K562 (cell line): ENCODE measurements around the gene ZFP62. TPM values are rescaled to one million over a fixed set of nuclear protein-coding genes. Genes with fewer than 3 reads are reported as not detected.

Experiments used
- CTBP1 ChIP-seq: fragments of 450-650 bp; IDR thresholded peaks from 2 replicates; pipeline ENCODE4 v1.6.1; 2016; ENCODE audit warnings: borderline replicate concordance
- FOXA3 ChIP-seq, 2 experiments: fragments of 450-650 bp in 1 of 2; sonication (generic) in 1 of 2; formaldehyde crosslinking; IDR thresholded peaks in 1 of 2; conservative IDR thresholded peaks in 1 of 2; 2 replicates each; pipeline versions ENCODE4 v1.4.0 to v1.8.0; 2020 to 2022; ENCODE audit warnings: mild to moderate bottlenecking in 2 of 2, missing genetic modification reagents in 1 of 2
- FOXK2 ChIP-seq, 2 experiments: fragments of 450-650 bp; IDR thresholded peaks in 1 of 2; conservative IDR thresholded peaks in 1 of 2; 2 replicates each; pipeline ENCODE4 v1.6.1; 2016; ENCODE audit warnings: low read depth in 2 of 2, mild to moderate bottlenecking in 1 of 2
- polyA plus RNA-seq, 8 experiments: library from polyadenylated mRNA; depleted of rRNA in 4 of 8; stranded (reverse) in 5 of 8; unstranded in 3 of 8; fragments of >200 nt; fragmentation: Nextera tagmentation in 2 of 8; fragmentation: Illumina TruSeq in 1 of 8; extraction: Ambion mirVana in 2 of 8; extraction: Trizol in 1 of 8; gene quantifications; 2 replicates each; pipeline versions ENCODE4 v1.2.1 to v1.2.3, GENCODE V29; 2011 to 2014; ENCODE audit warnings: inconsistent platforms in 1 of 8, missing spikeins in 1 of 8
- total RNA-seq, 7 experiments: library from RNA; depleted of rRNA in 6 of 7; stranded (reverse); fragments of >200 nt in 6 of 7; fragmentation: Illumina TruSeq in 2 of 7; extraction: Trizol in 2 of 7; gene quantifications; 2 replicates each; pipeline versions ENCODE4 v1.2.1 to v1.2.3, GENCODE V29; 2011 to 2021; ENCODE audit warnings: low replicate concordance in 1 of 7
- TF ChIP-seq, protein P1 (sequence below): fragments of 450-650 bp; IDR thresholded peaks from 2 replicates; pipeline ENCODE4 v1.6.1; 2016; ENCODE audit warnings: mild to moderate bottlenecking, moderate library complexity
- TF ChIP-seq, protein P2 (sequence below): fragments of 450-650 bp; IDR thresholded peaks from 2 replicates; pipeline ENCODE4 v1.6.1; 2016

The ZFP62 gene
- total and polyA plus RNA-seq, 9 of the 15 experiments (the other 6 are each of a cell fraction or from before 2014, with no cell fraction given), result 12.2 to 37.5 (median 25.0) TPM

DNA sequence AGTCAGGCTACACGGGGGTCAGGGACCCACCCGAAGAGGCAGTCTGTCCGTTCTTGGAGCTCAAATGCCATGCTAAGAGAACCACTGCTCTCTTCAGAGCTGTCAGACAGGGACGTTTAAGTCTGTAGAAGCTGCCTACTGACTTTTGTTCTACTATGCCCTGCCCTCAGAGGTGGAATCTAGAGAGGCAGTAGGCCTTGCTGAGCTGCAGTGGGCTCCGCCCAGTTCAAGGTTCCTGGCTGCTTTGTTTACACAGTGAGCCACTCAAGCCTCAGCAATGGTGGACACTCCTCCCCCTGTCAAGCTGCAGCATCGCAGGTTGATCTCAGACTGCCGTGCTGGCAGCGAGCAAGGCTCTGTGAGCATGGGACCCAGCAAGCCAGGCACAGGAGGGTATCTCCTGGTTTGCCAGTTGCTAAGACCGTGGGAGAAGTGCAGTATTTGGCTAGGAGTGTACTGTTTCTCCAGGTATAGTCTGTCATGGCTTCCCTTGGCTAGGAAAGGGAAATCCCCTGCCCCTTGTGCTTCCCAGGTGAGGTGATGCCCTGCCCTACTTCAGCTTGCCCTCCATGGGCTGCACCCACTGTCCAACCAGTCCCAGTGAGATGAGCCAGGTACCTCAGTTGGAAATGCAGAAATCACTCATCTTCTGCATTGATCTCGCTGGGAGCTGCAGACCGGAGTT, 24.9 kb upstream of the ZFP62 start (continued):
- TF ChIP-seq, protein P1, sequence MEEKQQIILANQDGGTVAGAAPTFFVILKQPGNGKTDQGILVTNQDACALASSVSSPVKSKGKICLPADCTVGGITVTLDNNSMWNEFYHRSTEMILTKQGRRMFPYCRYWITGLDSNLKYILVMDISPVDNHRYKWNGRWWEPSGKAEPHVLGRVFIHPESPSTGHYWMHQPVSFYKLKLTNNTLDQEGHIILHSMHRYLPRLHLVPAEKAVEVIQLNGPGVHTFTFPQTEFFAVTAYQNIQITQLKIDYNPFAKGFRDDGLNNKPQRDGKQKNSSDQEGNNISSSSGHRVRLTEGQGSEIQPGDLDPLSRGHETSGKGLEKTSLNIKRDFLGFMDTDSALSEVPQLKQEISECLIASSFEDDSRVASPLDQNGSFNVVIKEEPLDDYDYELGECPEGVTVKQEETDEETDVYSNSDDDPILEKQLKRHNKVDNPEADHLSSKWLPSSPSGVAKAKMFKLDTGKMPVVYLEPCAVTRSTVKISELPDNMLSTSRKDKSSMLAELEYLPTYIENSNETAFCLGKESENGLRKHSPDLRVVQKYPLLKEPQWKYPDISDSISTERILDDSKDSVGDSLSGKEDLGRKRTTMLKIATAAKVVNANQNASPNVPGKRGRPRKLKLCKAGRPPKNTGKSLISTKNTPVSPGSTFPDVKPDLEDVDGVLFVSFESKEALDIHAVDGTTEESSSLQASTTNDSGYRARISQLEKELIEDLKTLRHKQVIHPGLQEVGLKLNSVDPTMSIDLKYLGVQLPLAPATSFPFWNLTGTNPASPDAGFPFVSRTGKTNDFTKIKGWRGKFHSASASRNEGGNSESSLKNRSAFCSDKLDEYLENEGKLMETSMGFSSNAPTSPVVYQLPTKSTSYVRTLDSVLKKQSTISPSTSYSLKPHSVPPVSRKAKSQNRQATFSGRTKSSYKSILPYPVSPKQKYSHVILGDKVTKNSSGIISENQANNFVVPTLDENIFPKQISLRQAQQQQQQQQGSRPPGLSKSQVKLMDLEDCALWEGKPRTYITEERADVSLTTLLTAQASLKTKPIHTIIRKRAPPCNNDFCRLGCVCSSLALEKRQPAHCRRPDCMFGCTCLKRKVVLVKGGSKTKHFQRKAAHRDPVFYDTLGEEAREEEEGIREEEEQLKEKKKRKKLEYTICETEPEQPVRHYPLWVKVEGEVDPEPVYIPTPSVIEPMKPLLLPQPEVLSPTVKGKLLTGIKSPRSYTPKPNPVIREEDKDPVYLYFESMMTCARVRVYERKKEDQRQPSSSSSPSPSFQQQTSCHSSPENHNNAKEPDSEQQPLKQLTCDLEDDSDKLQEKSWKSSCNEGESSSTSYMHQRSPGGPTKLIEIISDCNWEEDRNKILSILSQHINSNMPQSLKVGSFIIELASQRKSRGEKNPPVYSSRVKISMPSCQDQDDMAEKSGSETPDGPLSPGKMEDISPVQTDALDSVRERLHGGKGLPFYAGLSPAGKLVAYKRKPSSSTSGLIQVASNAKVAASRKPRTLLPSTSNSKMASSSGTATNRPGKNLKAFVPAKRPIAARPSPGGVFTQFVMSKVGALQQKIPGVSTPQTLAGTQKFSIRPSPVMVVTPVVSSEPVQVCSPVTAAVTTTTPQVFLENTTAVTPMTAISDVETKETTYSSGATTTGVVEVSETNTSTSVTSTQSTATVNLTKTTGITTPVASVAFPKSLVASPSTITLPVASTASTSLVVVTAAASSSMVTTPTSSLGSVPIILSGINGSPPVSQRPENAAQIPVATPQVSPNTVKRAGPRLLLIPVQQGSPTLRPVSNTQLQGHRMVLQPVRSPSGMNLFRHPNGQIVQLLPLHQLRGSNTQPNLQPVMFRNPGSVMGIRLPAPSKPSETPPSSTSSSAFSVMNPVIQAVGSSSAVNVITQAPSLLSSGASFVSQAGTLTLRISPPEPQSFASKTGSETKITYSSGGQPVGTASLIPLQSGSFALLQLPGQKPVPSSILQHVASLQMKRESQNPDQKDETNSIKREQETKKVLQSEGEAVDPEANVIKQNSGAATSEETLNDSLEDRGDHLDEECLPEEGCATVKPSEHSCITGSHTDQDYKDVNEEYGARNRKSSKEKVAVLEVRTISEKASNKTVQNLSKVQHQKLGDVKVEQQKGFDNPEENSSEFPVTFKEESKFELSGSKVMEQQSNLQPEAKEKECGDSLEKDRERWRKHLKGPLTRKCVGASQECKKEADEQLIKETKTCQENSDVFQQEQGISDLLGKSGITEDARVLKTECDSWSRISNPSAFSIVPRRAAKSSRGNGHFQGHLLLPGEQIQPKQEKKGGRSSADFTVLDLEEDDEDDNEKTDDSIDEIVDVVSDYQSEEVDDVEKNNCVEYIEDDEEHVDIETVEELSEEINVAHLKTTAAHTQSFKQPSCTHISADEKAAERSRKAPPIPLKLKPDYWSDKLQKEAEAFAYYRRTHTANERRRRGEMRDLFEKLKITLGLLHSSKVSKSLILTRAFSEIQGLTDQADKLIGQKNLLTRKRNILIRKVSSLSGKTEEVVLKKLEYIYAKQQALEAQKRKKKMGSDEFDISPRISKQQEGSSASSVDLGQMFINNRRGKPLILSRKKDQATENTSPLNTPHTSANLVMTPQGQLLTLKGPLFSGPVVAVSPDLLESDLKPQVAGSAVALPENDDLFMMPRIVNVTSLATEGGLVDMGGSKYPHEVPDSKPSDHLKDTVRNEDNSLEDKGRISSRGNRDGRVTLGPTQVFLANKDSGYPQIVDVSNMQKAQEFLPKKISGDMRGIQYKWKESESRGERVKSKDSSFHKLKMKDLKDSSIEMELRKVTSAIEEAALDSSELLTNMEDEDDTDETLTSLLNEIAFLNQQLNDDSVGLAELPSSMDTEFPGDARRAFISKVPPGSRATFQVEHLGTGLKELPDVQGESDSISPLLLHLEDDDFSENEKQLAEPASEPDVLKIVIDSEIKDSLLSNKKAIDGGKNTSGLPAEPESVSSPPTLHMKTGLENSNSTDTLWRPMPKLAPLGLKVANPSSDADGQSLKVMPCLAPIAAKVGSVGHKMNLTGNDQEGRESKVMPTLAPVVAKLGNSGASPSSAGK, result peak; percentile 15; the same call in 1 of the 2 replicates
- TF ChIP-seq, protein P2, sequence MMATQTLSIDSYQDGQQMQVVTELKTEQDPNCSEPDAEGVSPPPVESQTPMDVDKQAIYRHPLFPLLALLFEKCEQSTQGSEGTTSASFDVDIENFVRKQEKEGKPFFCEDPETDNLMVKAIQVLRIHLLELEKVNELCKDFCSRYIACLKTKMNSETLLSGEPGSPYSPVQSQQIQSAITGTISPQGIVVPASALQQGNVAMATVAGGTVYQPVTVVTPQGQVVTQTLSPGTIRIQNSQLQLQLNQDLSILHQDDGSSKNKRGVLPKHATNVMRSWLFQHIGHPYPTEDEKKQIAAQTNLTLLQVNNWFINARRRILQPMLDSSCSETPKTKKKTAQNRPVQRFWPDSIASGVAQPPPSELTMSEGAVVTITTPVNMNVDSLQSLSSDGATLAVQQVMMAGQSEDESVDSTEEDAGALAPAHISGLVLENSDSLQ, result peak; percentile 35; the same call in 1 of the 2 replicates
- TF ChIP-seq FOXK2 (conservative IDR thresholded peaks at IDR 0.05 in 1 of 2, IDR thresholded peaks at IDR 0.05 in 1 of 2; ENCODE audit: low read depth in 2 of 2), result peak; percentile 72 to 75; a peak in 3 of 4 replicates
- TF ChIP-seq CTBP1, result peak; percentile 15; the same call in 1 of the 2 replicates
- TF ChIP-seq FOXA3 (CRISPR knock-in tag; conservative IDR thresholded peaks at IDR 0.05 in 1 of 2, IDR thresholded peaks at IDR 0.05 in 1 of 2), result peak; percentile 89 to 99
